SU-DHL-6 (cell line): ENCODE measurements around the gene PRRC2C.
"Not testable (repeated sequence)": the region's sequence is repeated elsewhere in the genome, so short reads cannot be mapped to it uniquely, and the experiment has no call there.

ENCODE experiments used
- H2AFZ ChIP-seq: fragments of 200-600 bp; sonication (generic); 2 replicates; pipeline ENCODE4 v1.6.1; 2014; ENCODE audit warnings: low read depth, mild to moderate bottlenecking, moderate library complexity, mixed read lengths, antibody characterized with exemption, low read length; ENCODE audit not compliant: severe bottlenecking
- H3F3A ChIP-seq: fragments of 200-600 bp; shearing (Covaris generic); 2 replicates; pipeline ENCODE4 v1.6.0; 2016; ENCODE audit warnings: antibody characterized with exemption, mild to moderate bottlenecking; ENCODE audit not compliant: insufficient read depth
- H3K27ac ChIP-seq: fragments of 200-600 bp; sonication (generic); 2 replicates; pipeline ENCODE4 v1.5.1; 2016; ENCODE audit warnings: low read depth, mild to moderate bottlenecking, low read length, moderate library complexity, mixed read lengths
- H3K27me3 ChIP-seq: fragments of 200-600 bp; sonication (generic), shearing (Covaris generic); 2 replicates; pipeline ENCODE4 v1.6.0; 2014; ENCODE audit warnings: mild to moderate bottlenecking, low read length
- H3K36me3 ChIP-seq: fragments of 200-600 bp; sonication (generic); 2 replicates; pipeline ENCODE4 v1.6.1; 2014; ENCODE audit warnings: mild to moderate bottlenecking, low read length, mixed read lengths
- H3K4me2 ChIP-seq: fragments of 300-600, 200-600 bp; shearing (Covaris generic), sonication (generic); 2 replicates; pipeline ENCODE4 v1.6.0; 2014; ENCODE audit warnings: low read length, low read depth, mild to moderate bottlenecking; ENCODE audit not compliant: poor library complexity, severe bottlenecking
- H3K4me3 ChIP-seq: fragments of 200-600 bp; sonication (generic); 2 replicates; pipeline ENCODE4 v1.5.1; 2014; ENCODE audit warnings: antibody characterized with exemption, low read length, mild to moderate bottlenecking, mixed read lengths; ENCODE audit not compliant: insufficient read depth, poor library complexity, severe bottlenecking
- H3K79me2 ChIP-seq: fragments of 200-600 bp; sonication (generic); 2 replicates; pipeline ENCODE4 v1.6.1; 2014; ENCODE audit warnings: mild to moderate bottlenecking, low read length, moderate library complexity; ENCODE audit not compliant: insufficient read depth
- H3K9ac ChIP-seq: fragments of 200-600 bp; sonication (generic); 2 replicates; pipeline ENCODE4 v1.7.0; 2014; ENCODE audit warnings: mild to moderate bottlenecking, low read length
- H3K9me2 ChIP-seq: fragments of 200-600 bp; sonication (generic); replicated peaks from 2 replicates; pipeline ENCODE4 v1.6.1; 2014; ENCODE audit warnings: low read length; ENCODE audit not compliant: insufficient read depth
- H3K9me3 ChIP-seq: fragments of 200-600 bp; sonication (generic); 2 replicates; pipeline ENCODE4 v1.6.1; 2014; ENCODE audit warnings: low read length, mixed read lengths; ENCODE audit not compliant: insufficient read depth
- H4K20me1 ChIP-seq: fragments of 200-600 bp; sonication (generic); 2 replicates; pipeline ENCODE4 v1.6.1; 2014; ENCODE audit warnings: low read depth, mild to moderate bottlenecking, antibody characterized with exemption, low read length, moderate library complexity, mixed read lengths
- EZH2phosphoT487 ChIP-seq: fragments of 200-600 bp; sonication (generic), shearing (Covaris generic); conservative IDR thresholded peaks from 2 replicates; pipeline ENCODE4 v1.6.1; 2018; ENCODE audit warnings: mild to moderate bottlenecking, antibody characterized with exemption, low read length, moderate library complexity, mixed read lengths
- TF ChIP-seq, protein P1 (sequence below): fragments of 200-600 bp; sonication (generic); IDR thresholded peaks from one replicate; pipeline ENCODE4 v1.5.1; 2017; ENCODE audit warnings: antibody characterized with exemption, mild to moderate bottlenecking, low read length, moderate library complexity; ENCODE audit not compliant: insufficient read depth, poor library complexity, severe bottlenecking

The PRRC2C gene

DNA sequence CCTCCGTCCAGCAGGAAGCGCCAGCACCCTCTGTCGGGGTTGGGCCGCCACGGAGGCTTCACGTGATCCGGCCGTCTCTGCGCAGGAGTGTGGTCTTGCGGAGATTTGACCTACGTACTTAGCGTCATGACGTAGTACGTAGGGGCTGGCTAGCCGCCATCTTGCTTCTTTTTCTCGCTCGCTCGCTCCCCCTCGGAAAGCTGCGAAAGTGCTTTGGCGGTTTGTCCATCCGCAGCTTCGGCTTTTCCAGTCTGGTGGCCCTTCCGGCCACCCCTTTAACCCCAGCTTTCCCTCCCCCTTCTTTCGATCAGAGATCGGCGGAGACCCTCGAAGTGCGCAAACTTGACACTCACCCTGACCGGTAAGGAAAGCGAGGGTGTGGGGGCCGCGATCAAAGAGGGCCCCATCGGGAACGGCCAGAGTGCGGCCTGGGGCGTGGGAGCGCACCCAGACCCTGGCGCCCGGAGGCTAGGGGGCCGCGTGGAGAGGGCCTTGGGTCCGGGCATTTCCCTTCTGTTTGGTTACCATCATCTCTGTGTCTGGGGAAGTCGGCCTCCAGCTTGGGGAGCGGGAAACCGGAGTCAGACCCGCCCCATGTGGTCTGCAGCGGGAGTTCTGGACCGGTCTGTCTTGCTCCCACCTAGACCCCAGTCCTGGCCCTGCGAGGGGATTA, at the start of gene PRRC2C:
Gene PRRC2C, plus strand, starts transcription at position 156 of the 673 bp plus-strand sequence. CDS start 26,559 bp downstream, outside the sequence.
- no peak for TF ChIP-seq EZH2phosphoT487
- TF ChIP-seq, protein P1, sequence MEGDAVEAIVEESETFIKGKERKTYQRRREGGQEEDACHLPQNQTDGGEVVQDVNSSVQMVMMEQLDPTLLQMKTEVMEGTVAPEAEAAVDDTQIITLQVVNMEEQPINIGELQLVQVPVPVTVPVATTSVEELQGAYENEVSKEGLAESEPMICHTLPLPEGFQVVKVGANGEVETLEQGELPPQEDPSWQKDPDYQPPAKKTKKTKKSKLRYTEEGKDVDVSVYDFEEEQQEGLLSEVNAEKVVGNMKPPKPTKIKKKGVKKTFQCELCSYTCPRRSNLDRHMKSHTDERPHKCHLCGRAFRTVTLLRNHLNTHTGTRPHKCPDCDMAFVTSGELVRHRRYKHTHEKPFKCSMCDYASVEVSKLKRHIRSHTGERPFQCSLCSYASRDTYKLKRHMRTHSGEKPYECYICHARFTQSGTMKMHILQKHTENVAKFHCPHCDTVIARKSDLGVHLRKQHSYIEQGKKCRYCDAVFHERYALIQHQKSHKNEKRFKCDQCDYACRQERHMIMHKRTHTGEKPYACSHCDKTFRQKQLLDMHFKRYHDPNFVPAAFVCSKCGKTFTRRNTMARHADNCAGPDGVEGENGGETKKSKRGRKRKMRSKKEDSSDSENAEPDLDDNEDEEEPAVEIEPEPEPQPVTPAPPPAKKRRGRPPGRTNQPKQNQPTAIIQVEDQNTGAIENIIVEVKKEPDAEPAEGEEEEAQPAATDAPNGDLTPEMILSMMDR: no peak
- Histone ChIP-seq H3F3A (peaks cover 4% of the 10 kb centered on the region), H3K9ac (peak within 1 kb of the TSS; percentile 95), H3K79me2 (peaks cover 52% of the 10 kb centered on the region), H2AFZ (peak within 1 kb of the TSS; percentile 74), H3K27me3 (no peaks in the 10 kb centered on the region), H3K36me3 (peaks cover 3% of the 10 kb centered on the region; the same call in 1 of the 2 replicates), H4K20me1 (peaks cover 42% of the 10 kb centered on the region), H3K4me3 (peak within 1 kb of the TSS; percentile 89), H3K4me2 (peak within 1 kb of the TSS; percentile 90), H3K9me2 (no peaks in the 10 kb centered on the region), H3K27ac (peak within 1 kb of the TSS; percentile 82), H3K9me3 (no peaks in the 10 kb centered on the region)

DNA sequence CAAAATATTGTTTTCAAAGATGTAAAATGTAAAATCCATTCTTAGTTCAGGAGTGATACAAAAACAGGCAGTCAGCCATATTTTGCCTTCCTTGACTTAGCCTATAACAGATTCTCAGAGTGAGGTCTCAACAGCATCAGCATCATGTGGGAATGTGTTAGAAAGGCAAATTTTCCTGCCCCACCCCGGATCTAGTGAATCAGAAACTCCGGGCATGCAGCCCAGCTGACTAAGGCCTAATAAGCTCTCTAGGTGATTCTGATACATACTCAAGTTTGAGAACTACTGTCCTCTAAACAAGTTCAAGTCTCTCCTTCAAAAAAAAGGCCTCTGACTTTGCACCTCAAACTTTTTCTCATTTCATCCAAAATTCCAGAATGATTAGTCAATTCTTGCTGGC, 46.9 kb upstream of the PRRC2C start:
- Histone ChIP-seq H3K27me3 (no peaks in the 10 kb centered on the region), H2AFZ (no peak overlapping the region), H3K9me3 (no peaks in the 10 kb centered on the region), H4K20me1 (no peaks in the 10 kb centered on the region), H3K79me2 (no peaks in the 10 kb centered on the region), H3K9ac (no peak overlapping the region), H3K4me2 (no peak overlapping the region), H3K9me2 (no peaks in the 10 kb centered on the region), H3K27ac (no peak overlapping the region), H3K36me3 (no peaks in the 10 kb centered on the region), H3F3A (no peaks in the 10 kb centered on the region), H3K4me3 (no peak overlapping the region)
- TF ChIP-seq, protein P1: no peak
- no peak for TF ChIP-seq EZH2phosphoT487

DNA sequence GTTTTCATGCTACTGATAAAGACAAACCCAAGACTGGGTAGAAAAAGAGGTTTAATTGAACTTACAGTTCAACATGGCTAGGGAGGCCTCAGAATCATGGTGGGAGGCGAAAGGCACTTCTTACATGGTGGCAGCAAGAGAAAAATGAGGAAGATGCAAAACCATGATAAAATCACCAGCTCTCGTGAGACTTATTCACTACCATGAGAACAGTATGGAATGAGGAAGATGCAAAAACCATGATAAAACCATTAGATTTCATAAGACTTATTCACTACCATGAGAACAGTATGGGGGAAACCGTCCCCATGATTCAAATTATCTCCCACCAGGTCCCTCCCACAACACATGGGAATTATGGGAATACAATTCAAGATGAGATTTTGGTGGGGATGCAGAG, 45.1 kb upstream of the PRRC2C start:
- H3K36me3 ChIP-seq, H4K20me1 ChIP-seq, H3K27me3 ChIP-seq, H3K4me3 ChIP-seq, H3K9me2 ChIP-seq, H3K79me2 ChIP-seq, H3F3A ChIP-seq, H3K9ac ChIP-seq, H2AFZ ChIP-seq, H3K4me2 ChIP-seq, H3K9me3 ChIP-seq, H3K27ac ChIP-seq: not testable (repeated sequence)

DNA sequence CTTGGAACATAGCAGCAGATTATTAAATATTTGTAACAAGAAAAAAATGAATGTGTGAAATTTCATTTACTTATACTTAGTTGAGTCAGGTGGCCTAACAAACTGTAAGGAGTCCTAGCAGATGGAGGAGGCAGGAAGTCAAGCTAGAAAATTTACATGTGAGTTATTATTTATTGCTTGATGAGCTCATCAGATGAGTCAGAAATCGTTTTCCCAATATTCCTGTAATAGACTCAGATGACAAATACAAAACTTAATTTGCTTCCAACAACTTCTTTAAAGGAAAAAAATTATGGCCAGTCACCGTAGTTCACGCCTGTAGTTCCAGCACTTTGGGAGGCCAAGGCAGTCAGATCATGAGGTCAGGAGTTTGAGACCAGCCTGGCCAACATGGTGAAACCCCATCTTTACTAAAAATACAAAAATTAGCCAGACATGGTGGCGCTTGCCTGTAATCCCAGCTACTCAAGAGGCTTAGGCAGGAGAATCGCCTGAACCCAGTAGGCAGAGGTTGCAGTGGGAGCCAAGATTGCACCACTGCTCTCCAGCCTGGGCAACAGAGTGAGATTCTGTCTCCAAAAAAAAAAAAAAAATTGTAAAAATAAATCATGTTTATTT, 43.9 kb upstream of the PRRC2C start:
- not testable (repeated sequence) for H3K9me2 ChIP-seq, H3K4me2 ChIP-seq, H3K27me3 ChIP-seq, H2AFZ ChIP-seq, H3K27ac ChIP-seq, H3K9me3 ChIP-seq, H3K36me3 ChIP-seq, H3F3A ChIP-seq, H4K20me1 ChIP-seq, H3K9ac ChIP-seq, H3K4me3 ChIP-seq, H3K79me2 ChIP-seq
